GM12892 (cell line): ENCODE data around the gene DDX4.

Experiments used
- POLR2A ChIP-seq: IDR thresholded peaks from 2 replicates; pipeline ENCODE4 v1.6.1; 2011; ENCODE audit warnings: low read depth, low read length, control low read depth
- POLR2AphosphoS5 ChIP-seq: IDR thresholded peaks from 2 replicates; pipeline ENCODE4 v1.6.1; 2011; ENCODE audit warnings: low read depth, low read length, control low read depth
- TAF1 ChIP-seq: IDR thresholded peaks from 2 replicates; pipeline ENCODE4 v1.6.1; 2011; ENCODE audit warnings: low read depth, mild to moderate bottlenecking, control low read depth, low read length, borderline replicate concordance

GRCh38 chr5:55777332-55777731 is 39.5 kb downstream of the DDX4 start:
- TF ChIP-seq POLR2A (no peak), POLR2AphosphoS5 (no peak), TAF1 (no peak)
